T-cell (primary cell): Measurements from ENCODE around the gene THADA. TPM values are rescaled to one million over a fixed set of nuclear protein-coding genes. Genes with fewer than 3 reads are reported as not detected.

Experiments used
- ATAC-seq, 4 experiments: fragments of 200-7000 bp in 3 of 4; fragments of 150-1000 bp in 1 of 4; cut with Tn5 transposase; replicated peaks in 1 of 4; 1 replicate in 3 of 4; 2 replicates in 1 of 4; pipeline ENCODE4 v1.10.0; 2021; ENCODE audit warnings: moderate library complexity in 3 of 4, mild to moderate bottlenecking in 2 of 4, moderate number of reproducible peaks in 1 of 4
- CTCF ChIA-PET, 2 donors: fragments of 300-600 bp; sonication (Branson Sonifier 250); formaldehyde crosslinking; loops; one replicate each; lab custom pipeline; 2022; ENCODE audit warnings: antibody characterized with exemption in 2 of 2; lab: Charles Lee
- POLR2A ChIA-PET, 2 donors: fragments of 300-600 bp; sonication (Branson Sonifier 250); formaldehyde crosslinking; loops; one replicate each; lab custom pipeline; 2022; ENCODE audit warnings: antibody characterized with exemption in 2 of 2; lab: Charles Lee
- DNase-seq, 35 experiments: peaks; one replicate each; pipeline versions ENCODE4 v3.0.0 to v3.0.0-alpha.2; 2013 to 2023
- H3K27ac ChIP-seq: one replicate; pipeline ENCODE4 v1.5.1; 2013; ENCODE audit warnings: low read length
- H3K27me3 ChIP-seq, 2 experiments: replicated peaks in 1 of 2; 1 replicate in 1 of 2; 2 replicates in 1 of 2; pipeline versions ENCODE4 v1.6.1 to v1.7.0; 2013; ENCODE audit warnings: low read length in 1 of 2, mixed read lengths in 1 of 2; ENCODE audit not compliant: control insufficient read depth in 2 of 2, insufficient read depth in 2 of 2; ENCODE audit errors: extremely low read depth in 1 of 2
- H3K36me3 ChIP-seq, 2 donors: 1 replicate in 1 of 2; 2 replicates in 1 of 2; pipeline versions ENCODE4 v1.6.1 to v1.7.0; 2013; ENCODE audit warnings: low read length in 1 of 2; ENCODE audit not compliant: control insufficient read depth in 2 of 2, insufficient read depth in 1 of 2; ENCODE audit errors: extremely low read depth in 1 of 2
- H3K4me1 ChIP-seq, 2 experiments: 1 replicate in 1 of 2; 2 replicates in 1 of 2; pipeline versions ENCODE4 v1.6.1 to v1.7.0; 2013; ENCODE audit warnings: low read length in 2 of 2, mixed read lengths in 1 of 2; ENCODE audit not compliant: insufficient read depth in 2 of 2, control insufficient read depth in 1 of 2; ENCODE audit errors: extremely low read depth in 1 of 2
- H3K4me3 ChIP-seq, 2 donors: 1 replicate in 1 of 2; 2 replicates in 1 of 2; pipeline versions ENCODE4 v1.5.1 to v1.7.0; 2013; ENCODE audit warnings: mild to moderate bottlenecking in 2 of 2, low read length in 1 of 2, moderate library complexity in 1 of 2; ENCODE audit not compliant: control insufficient read depth in 1 of 2; ENCODE audit errors: extremely low read depth in 1 of 2
- H3K9me3 ChIP-seq: 2 replicates; pipeline ENCODE4 v1.7.0; 2013
- H3K27ac Mint-ChIP-seq, 2 donors: one replicate each; pipeline ENCODE4 v1.8.0; 2020 to 2021; ENCODE audit warnings: mild to moderate bottlenecking in 2 of 2, mixed read lengths in 2 of 2
- H3K27me3 Mint-ChIP-seq, 2 donors: one replicate each; pipeline ENCODE4 v1.8.0; 2021 to 2022; ENCODE audit warnings: mixed read lengths in 2 of 2
- H3K36me3 Mint-ChIP-seq: one replicate; pipeline ENCODE4 v1.8.0; 2021; ENCODE audit warnings: mixed read lengths
- H3K4me1 Mint-ChIP-seq, 3 donors: one replicate each; pipeline ENCODE4 v1.8.0; 2020 to 2022; ENCODE audit warnings: mixed read lengths in 3 of 3, mild to moderate bottlenecking in 1 of 3
- H3K4me3 Mint-ChIP-seq, 3 donors: one replicate each; pipeline ENCODE4 v1.8.0; 2020 to 2022; ENCODE audit warnings: mild to moderate bottlenecking in 3 of 3, mixed read lengths in 3 of 3, moderate library complexity in 3 of 3
- H3K9me3 Mint-ChIP-seq, 3 donors: one replicate each; pipeline ENCODE4 v1.8.0; 2020 to 2022; ENCODE audit warnings: mixed read lengths in 3 of 3
- WGBS: methylation state at CpG from one replicate; pipeline ENCODE4 v1.1.5; 2013; ENCODE audit warnings: missing lambda C conversion rate; ENCODE audit not compliant: insufficient coverage; 5-methylcytosine and 5-hydroxymethylcytosine counted together
- total RNA-seq, 35 experiments: library from RNA in 6 of 35; stranded (reverse) in 6 of 35; fragments of 120-200 nt in 1 of 35; gene quantifications; one replicate each; pipeline versions ENCODE4 v1.2.1 to v1.2.4 and lab custom pipeline; 2013 to 2026

The THADA gene
- total RNA-seq, 5 donors from 2014 or later (not counting 1 experiment from before 2014, with no cell fraction given) = 36.4 to 50.5 (median 40.6) TPM

DNA sequence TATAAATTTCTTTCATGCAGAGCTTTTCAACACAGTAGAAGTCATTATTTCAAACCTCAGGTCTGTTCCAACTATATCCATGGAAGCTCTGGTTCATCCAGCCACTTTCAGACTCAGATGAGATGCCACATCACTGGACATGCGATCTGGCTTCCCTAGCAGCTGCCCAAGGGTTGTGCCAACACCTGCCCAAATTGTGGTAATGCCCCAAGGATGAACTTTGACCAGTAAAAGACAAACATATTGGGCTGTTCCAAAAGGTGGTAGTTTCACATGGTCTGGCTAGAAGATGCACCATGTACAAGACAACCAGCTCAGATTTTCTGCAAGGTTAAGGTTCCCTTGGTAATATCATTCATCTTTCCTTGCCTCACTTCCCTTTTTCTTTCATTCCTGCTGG lies 101.9 kb downstream of the THADA start:
- H3K4me3 Mint-ChIP-seq = no peak overlapping the region
- 89% methylated on average over 1 of the region's 1 CpG for WGBS
- ATAC-seq (no peak), DNase-seq (no peak)
- H3K36me3 Mint-ChIP-seq = peaks cover 52% of the 10 kb centered on the region
- peaks cover 0 to 29% of the 10 kb centered on the region in 2 donors for H3K36me3 ChIP-seq
- ChIA-PET POLR2A (interaction anchor here in 1 of 2 donors (0.5 kb wide), 1 partner anchor 90 kb away, joined by 3 read pairs; no protein-coding TSS in a partner anchor), CTCF (interaction anchor here in 1 of 2 donors (0.6 to 1.0 kb wide), 2 partner anchors 9 to 636 kb away, joined by 3 to 6 read pairs; no protein-coding TSS in a partner anchor)
- no peak overlapping the region for H3K27ac Mint-ChIP-seq
- H3K9me3 ChIP-seq = no peaks in the 10 kb centered on the region
- H3K27ac ChIP-seq = no peak overlapping the region
- H3K4me3 ChIP-seq = no peak overlapping the region
- H3K4me1 Mint-ChIP-seq = no peaks in the 10 kb centered on the region
- H3K9me3 Mint-ChIP-seq = no peaks in the 10 kb centered on the region
- H3K4me1 ChIP-seq = no peaks in the 10 kb centered on the region
- H3K27me3 ChIP-seq = no peaks in the 10 kb centered on the region
- H3K27me3 Mint-ChIP-seq = no peaks in the 10 kb centered on the region

DNA sequence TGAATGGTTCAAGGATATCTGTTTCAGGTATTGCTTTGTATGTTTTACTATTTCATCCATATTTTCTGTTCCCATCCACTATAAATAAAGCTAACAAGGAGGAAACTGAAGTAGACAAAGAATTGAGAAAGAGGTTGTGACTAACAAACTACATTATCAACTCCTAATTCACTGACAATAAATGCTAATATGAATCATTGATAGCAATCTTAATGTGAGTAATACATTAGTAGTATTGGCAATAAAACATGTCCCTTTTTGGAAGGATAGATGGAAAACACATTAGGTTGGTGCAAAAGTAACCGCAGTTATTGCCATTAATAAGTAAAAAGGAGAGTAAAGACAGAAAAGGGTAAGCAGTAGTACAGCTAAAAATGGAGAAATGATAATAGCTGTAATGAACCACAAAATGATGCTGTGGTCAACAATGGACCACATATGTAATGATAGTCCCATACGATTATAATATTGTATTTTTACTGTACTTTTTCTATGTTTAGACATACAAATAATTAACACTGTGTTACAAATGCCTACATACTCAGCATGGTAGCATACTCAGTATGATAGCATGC lies 104.7 kb downstream of the THADA start:
- no peak overlapping the region for H3K4me3 ChIP-seq
- no peaks in the 10 kb centered on the region for H3K4me1 Mint-ChIP-seq
- WGBS = no CpG with 5 or more reads among the region's 2 CpGs

DNA sequence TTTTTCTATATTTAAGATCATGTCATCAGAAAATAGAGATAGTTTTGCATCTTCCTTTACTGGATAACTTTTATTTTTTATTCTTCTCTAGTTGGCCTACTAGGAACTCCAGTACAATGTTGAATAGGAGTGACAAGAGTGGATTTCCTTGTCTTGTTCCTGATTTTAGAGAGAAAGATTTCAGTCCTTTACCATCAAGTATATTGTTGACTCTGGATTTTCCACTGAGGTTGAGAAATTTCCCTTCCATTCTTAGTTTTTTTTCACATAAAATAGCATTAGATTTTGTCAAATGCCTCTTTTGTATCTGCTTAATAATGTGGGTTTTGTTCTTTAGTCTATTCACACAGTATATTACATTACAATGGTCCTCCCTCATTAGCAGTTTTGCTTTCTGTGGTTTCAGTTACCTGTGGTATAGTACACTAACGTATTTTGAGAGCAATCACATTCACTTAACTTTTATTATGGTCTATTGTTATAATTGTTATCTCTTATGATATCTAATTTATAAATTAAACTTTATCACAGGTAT lies 105.5 kb downstream of the THADA start:
- DNase-seq = no peak

More for the DNA sequence above, 104.7 kb downstream of the THADA start:
- CTCF ChIA-PET = no interaction called here
- H3K27ac ChIP-seq = no peak overlapping the region
- no peak for ATAC-seq
- no peaks in the 10 kb centered on the region for H3K9me3 ChIP-seq
- H3K36me3 ChIP-seq = peaks cover 0 to 10% of the 10 kb centered on the region in 2 donors
- no peak for DNase-seq
- POLR2A ChIA-PET = interaction anchor here in 1 of 2 donors (1.2 kb wide), 1 partner anchor 10 kb away, joined by 9 read pairs; no protein-coding TSS in a partner anchor
- H3K27me3 ChIP-seq = no peaks in the 10 kb centered on the region
- no peaks in the 10 kb centered on the region for H3K4me1 ChIP-seq
- Mint-ChIP-seq H3K27ac (no peak overlapping the region), H3K4me3 (no peak overlapping the region), H3K36me3 (peaks cover 27% of the 10 kb centered on the region), H3K9me3 (no peaks in the 10 kb centered on the region), H3K27me3 (no peaks in the 10 kb centered on the region)

DNA sequence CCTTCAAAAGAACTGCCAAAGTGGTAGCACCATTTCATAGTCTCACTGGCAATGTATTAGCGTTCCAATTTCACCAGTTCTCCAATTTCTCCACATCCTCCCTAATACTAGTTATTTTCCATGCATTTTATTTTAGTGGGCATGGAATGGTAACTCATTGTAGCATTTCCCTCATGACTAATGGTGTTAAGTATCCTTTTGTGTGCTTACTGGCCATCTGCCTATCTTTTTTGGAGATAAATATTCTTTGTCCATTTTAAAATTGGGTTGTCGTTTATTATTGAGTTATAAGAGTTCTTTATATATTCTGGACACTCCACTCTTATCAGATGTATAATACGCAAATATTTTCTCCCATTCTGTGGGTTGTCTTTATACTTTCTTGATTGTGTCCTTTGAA lies 107.1 kb downstream of the THADA start:
- Histone ChIP-seq H3K4me1 (no peaks in the 10 kb centered on the region), H3K27ac (no peak overlapping the region), H3K4me3 (no peak overlapping the region), H3K36me3 (no peaks in the 10 kb centered on the region), H3K9me3 (no peaks in the 10 kb centered on the region), H3K27me3 (no peaks in the 10 kb centered on the region)
- Mint-ChIP-seq H3K4me3 (no peak overlapping the region), H3K27ac (no peak overlapping the region), H3K27me3 (no peaks in the 10 kb centered on the region), H3K9me3 (no peaks in the 10 kb centered on the region), H3K36me3 (peaks cover 12% of the 10 kb centered on the region), H3K4me1 (peaks cover 0 to 6% (median 4%) of the 10 kb centered on the region in 3 donors)
- no CpG with 5 or more reads among the region's 3 CpGs for WGBS
- POLR2A ChIA-PET = no interaction called here
- ATAC-seq = no peak
- no peak for DNase-seq
- CTCF ChIA-PET = no interaction called here

More for the DNA sequence above, 105.5 kb downstream of the THADA start:
- no peak overlapping the region for H3K27ac Mint-ChIP-seq
- no peak overlapping the region for H3K4me3 Mint-ChIP-seq
- H3K27me3 Mint-ChIP-seq = no peaks in the 10 kb centered on the region
- peaks cover 0 to 6% of the 10 kb centered on the region in 2 donors for H3K36me3 ChIP-seq
- H3K4me1 ChIP-seq = no peaks in the 10 kb centered on the region
- H3K4me1 Mint-ChIP-seq = no peaks in the 10 kb centered on the region
- H3K27me3 ChIP-seq = no peaks in the 10 kb centered on the region
- H3K27ac ChIP-seq = no peak overlapping the region
- H3K4me3 ChIP-seq = no peak overlapping the region
- H3K9me3 Mint-ChIP-seq = no peaks in the 10 kb centered on the region
- ATAC-seq = no peak
- POLR2A ChIA-PET = interaction anchor here in 1 of 2 donors (0.6 to 0.7 kb wide), 4 partner anchors 15 to 519 kb away, joined by 3 to 6 read pairs (median 5); no protein-coding TSS in a partner anchor
- peaks cover 19% of the 10 kb centered on the region for H3K36me3 Mint-ChIP-seq
- CTCF ChIA-PET = interaction anchor here (0.6 kb wide), 2 partner anchors 9 to 766 kb away, joined by 3 to 4 read pairs; no protein-coding TSS in a partner anchor
- H3K9me3 ChIP-seq = no peaks in the 10 kb centered on the region
- WGBS = no CpG with 5 or more reads among the region's 1 CpG

DNA sequence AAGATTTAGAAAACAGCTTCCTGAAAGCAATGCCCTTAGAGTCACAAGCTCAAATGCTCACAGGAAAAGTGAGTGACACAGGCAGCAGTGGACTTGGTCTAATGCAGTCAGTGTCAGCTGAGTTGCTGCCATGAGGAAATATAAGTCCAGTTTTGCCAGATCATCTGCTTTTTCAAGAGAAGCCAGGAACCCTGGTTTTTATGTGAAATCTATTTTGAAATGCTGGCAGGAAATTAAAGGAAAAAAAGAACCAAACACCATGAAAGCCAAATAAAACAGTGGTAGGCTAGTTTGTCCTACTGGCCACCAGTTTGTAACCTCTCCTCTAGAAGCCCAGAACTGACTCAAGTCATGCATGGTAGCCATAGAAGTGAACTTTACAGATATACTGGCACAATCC lies 109.2 kb downstream of the THADA start:
- H3K27me3 Mint-ChIP-seq = no peaks in the 10 kb centered on the region
- ChIA-PET POLR2A (no interaction called here), CTCF (no interaction called here)
- no peaks in the 10 kb centered on the region for H3K36me3 ChIP-seq
- H3K4me1 ChIP-seq = no peaks in the 10 kb centered on the region
- no peaks in the 10 kb centered on the region for H3K9me3 Mint-ChIP-seq
- H3K36me3 Mint-ChIP-seq = peaks cover 15% of the 10 kb centered on the region
- no peaks in the 10 kb centered on the region for H3K9me3 ChIP-seq
- no peak overlapping the region for H3K27ac ChIP-seq
- no peak overlapping the region for H3K4me3 ChIP-seq
- peak overlapping the region; percentile 33 to 71 for H3K27ac Mint-ChIP-seq
- H3K4me1 Mint-ChIP-seq = peaks cover 0 to 15% (median 4%) of the 10 kb centered on the region in 3 donors
- no peak for ATAC-seq
- no peaks in the 10 kb centered on the region for H3K27me3 ChIP-seq
- DNase-seq = no peak
- H3K4me3 Mint-ChIP-seq = no peak overlapping the region

DNA sequence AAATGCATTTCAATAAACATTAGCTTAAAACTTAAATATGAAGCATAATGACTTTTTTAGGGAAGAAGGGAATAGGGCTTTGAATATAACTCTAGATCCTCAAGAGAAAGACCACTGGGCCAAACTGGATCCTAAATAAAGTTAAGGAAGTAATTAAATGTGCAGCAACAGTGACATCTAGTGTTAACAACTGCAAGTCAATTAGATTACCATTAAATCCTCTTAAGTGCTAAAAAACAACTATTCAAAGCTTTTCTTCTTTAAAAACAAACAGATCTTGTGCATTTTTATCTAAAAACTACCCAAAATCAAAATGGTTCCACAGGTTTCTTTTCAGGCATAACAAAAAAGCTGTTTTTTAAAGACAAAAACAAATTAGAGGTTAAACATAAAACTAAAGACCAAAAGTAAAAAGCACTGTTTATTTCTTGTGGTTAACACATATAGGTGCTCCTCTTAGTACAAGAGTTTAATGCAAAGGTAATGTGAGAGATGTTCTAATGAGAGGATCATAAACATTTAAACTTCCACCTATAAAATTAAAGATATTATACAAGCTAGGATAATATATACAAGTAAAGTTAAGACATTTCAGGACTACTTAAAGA lies 111.4 kb downstream of the THADA start:
- Histone ChIP-seq H3K9me3 (no peaks in the 10 kb centered on the region), H3K27ac (no peak overlapping the region), H3K36me3 (no peaks in the 10 kb centered on the region), H3K4me1 (no peaks in the 10 kb centered on the region), H3K4me3 (no peak overlapping the region), H3K27me3 (no peaks in the 10 kb centered on the region)
- ATAC-seq = no peak
- H3K4me1 Mint-ChIP-seq = peaks cover 0 to 18% (median 4%) of the 10 kb centered on the region in 3 donors
- ChIA-PET POLR2A (interaction anchor here in 1 of 2 donors (0.7 to 1.2 kb wide), 3 partner anchors 258 to 537 kb away, joined by 3 to 14 read pairs (median 6); partner anchors contain the start of gene ZFP36L2), CTCF (interaction anchor here (0.6 to 3.1 kb wide), 47 partner anchors 8 to 701 kb away, joined by 3 to 51 read pairs (median 4); partner anchors contain the start of gene ZFP36L2 (in 1 of the 2))
- DNase-seq = peak in 1 of 35 experiments; percentile 80
- H3K4me3 Mint-ChIP-seq = no peak overlapping the region
- peak overlapping the region in 1 of 2 donors; percentile 39 for H3K27ac Mint-ChIP-seq
- H3K27me3 Mint-ChIP-seq = no peaks in the 10 kb centered on the region
- H3K36me3 Mint-ChIP-seq = peaks cover 24% of the 10 kb centered on the region
- H3K9me3 Mint-ChIP-seq = no peaks in the 10 kb centered on the region
